ENCODE results near the gene SLC25A11. TPM values are rescaled to one million over a fixed set of nuclear protein-coding genes. Genes with fewer than 3 reads are reported as not detected.

Gene SLC25A11
- total RNA-seq, 1 donor from 2014 or later, result 36.8 TPM

DNA sequence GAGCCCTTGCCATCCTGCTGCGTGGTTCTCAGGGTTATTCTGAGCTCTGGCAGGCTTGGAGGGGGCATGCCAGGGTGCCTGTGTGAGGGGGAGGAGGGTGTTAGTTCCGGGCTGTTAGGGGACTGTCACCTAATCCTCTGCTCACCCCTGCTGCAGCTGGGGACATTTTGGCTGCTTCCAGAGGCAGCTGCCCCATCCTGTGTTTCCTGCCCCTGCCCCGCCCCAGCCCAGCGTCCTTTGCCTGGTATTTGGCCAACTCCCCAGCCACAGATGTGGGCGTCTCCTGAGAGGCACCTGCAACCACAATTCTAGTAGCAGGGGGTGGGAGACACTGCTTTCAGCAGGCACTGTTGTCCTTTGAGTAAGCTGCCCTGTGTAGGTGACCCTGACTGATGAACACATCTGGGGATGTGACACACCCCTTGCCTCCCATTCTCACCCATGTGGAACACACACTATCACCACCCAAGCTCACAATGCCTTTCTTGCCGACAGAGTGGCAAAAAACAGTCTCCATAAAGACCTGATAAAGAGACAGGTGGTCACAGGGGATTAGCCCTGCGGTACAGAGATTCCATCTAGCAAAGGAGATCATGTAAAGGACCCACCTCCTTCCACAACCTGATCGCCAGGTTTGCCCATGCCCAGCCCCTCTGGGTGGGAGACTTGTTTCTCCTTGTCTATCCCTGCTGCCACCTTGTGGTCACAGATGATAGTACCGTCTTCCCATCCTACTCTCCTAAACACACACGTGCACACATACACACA, 36.6 kb downstream of the SLC25A11 start, which contains the start of gene CHRNE:
TSS of gene CHRNE (minus strand) at position 48 of the 768 bp plus-strand sequence. CDS start at position 13, 35 bp downstream.
- peaks cover 2% of the 10 kb centered on the region for H3K4me1 Mint-ChIP-seq (ENCODE audit: low read depth, unreplicated experiment)
- Histone ChIP-seq H3K9ac (ENCODE audit: low read length) (no peak within 1 kb of the TSS), H3K4me2 (ENCODE audit: low read length) (no peak within 1 kb of the TSS), H3K79me2 (ENCODE audit: insufficient read depth, low read length) (no peaks in the 10 kb centered on the region), H2AFZ (ENCODE audit: low read depth, low read length) (no peak within 1 kb of the TSS), H3K4me3 (ENCODE audit: insufficient read depth, low read depth, low read length) (no peak within 1 kb of the TSS), H4K20me1 (ENCODE audit: insufficient read depth, low read length) (peaks cover 4% of the 10 kb centered on the region), H3K9me3 (ENCODE audit: insufficient read depth, low read depth, low read length) (no peaks in the 10 kb centered on the region), H3K27me3 (ENCODE audit: insufficient read depth, low read length) (peaks cover 2% of the 10 kb centered on the region), H3K27ac (ENCODE audit: low read depth, low read length) (no peak within 1 kb of the TSS), H3K36me3 (ENCODE audit: insufficient read depth, low read length) (no peaks in the 10 kb centered on the region), H3K4me1 (ENCODE audit: insufficient read depth, low read length) (peaks cover 6% of the 10 kb centered on the region)
- H3K36me3 Mint-ChIP-seq (ENCODE audit: low read depth, unreplicated experiment), result peaks cover 16% of the 10 kb centered on the region
- FAIRE-seq, result no peak
- H3K27me3 Mint-ChIP-seq (ENCODE audit: low read depth, unreplicated experiment), result no peaks in the 10 kb centered on the region
- no peak within 1 kb of the TSS for H3K27ac Mint-ChIP-seq (ENCODE audit: unreplicated experiment)
- TF ChIP-seq EZH2 (IDR thresholded peaks at IDR 0.05; ENCODE audit: insufficient read depth, low read length), result no peak
- TF ChIP-seq, protein P1, sequence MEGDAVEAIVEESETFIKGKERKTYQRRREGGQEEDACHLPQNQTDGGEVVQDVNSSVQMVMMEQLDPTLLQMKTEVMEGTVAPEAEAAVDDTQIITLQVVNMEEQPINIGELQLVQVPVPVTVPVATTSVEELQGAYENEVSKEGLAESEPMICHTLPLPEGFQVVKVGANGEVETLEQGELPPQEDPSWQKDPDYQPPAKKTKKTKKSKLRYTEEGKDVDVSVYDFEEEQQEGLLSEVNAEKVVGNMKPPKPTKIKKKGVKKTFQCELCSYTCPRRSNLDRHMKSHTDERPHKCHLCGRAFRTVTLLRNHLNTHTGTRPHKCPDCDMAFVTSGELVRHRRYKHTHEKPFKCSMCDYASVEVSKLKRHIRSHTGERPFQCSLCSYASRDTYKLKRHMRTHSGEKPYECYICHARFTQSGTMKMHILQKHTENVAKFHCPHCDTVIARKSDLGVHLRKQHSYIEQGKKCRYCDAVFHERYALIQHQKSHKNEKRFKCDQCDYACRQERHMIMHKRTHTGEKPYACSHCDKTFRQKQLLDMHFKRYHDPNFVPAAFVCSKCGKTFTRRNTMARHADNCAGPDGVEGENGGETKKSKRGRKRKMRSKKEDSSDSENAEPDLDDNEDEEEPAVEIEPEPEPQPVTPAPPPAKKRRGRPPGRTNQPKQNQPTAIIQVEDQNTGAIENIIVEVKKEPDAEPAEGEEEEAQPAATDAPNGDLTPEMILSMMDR (IDR thresholded peaks at IDR 0.05; ENCODE audit: insufficient read depth, low read depth, low read length), result peak; percentile 67
- H3K4me3 Mint-ChIP-seq (ENCODE audit: unreplicated experiment), result no peak within 1 kb of the TSS
- H3K9me3 Mint-ChIP-seq (ENCODE audit: unreplicated experiment), result no peaks in the 10 kb centered on the region
- peak; percentile 52 for DNase-seq (ENCODE audit: low read depth)

DNA sequence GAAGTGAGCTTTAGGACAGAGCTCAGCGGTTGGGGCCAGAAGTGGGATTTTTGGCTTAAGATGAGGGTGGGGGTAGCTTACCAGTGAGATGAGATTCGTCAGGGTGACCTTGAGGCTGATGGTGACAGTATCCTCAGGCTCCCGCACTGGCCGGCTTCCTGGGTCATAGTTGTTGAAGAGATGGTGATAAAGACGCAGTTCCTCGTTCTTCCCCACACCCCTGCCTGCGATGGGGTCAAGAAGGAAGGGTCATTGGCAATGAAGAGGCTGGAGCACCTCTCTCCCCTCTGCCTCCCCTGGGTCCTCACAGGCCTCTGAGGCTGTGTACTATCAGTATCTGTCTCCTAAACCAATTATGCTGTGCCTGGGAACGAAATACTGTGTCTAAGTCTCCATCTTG, 37.3 kb downstream of the SLC25A11 start:
- Histone ChIP-seq H3K27ac (ENCODE audit: low read depth, low read length) (no peak overlapping the region), H3K4me2 (ENCODE audit: low read length) (no peak overlapping the region), H3K9me3 (ENCODE audit: insufficient read depth, low read depth, low read length) (no peaks in the 10 kb centered on the region), H4K20me1 (ENCODE audit: insufficient read depth, low read length) (peaks cover 4% of the 10 kb centered on the region), H3K36me3 (ENCODE audit: insufficient read depth, low read length) (no peaks in the 10 kb centered on the region), H2AFZ (ENCODE audit: low read depth, low read length) (no peak overlapping the region), H3K4me3 (ENCODE audit: insufficient read depth, low read depth, low read length) (no peak overlapping the region), H3K79me2 (ENCODE audit: insufficient read depth, low read length) (no peaks in the 10 kb centered on the region), H3K9ac (ENCODE audit: low read length) (no peak overlapping the region), H3K4me1 (ENCODE audit: insufficient read depth, low read length) (peaks cover 6% of the 10 kb centered on the region), H3K27me3 (ENCODE audit: insufficient read depth, low read length) (peaks cover 2% of the 10 kb centered on the region)
- FAIRE-seq, result no peak
- H3K9me3 Mint-ChIP-seq (ENCODE audit: unreplicated experiment), result no peaks in the 10 kb centered on the region
- no peak for DNase-seq (ENCODE audit: low read depth)
- no peak overlapping the region for H3K4me3 Mint-ChIP-seq (ENCODE audit: unreplicated experiment)
- H3K36me3 Mint-ChIP-seq (ENCODE audit: low read depth, unreplicated experiment), result peaks cover 16% of the 10 kb centered on the region
- no peaks in the 10 kb centered on the region for H3K27me3 Mint-ChIP-seq (ENCODE audit: low read depth, unreplicated experiment)
- no peak overlapping the region for H3K27ac Mint-ChIP-seq (ENCODE audit: unreplicated experiment)
- TF ChIP-seq EZH2 (IDR thresholded peaks at IDR 0.05; ENCODE audit: insufficient read depth, low read length), result no peak
- TF ChIP-seq, protein P1 (IDR thresholded peaks at IDR 0.05; ENCODE audit: insufficient read depth, low read depth, low read length), result no peak
- peaks cover 2% of the 10 kb centered on the region for H3K4me1 Mint-ChIP-seq (ENCODE audit: low read depth, unreplicated experiment)

Data from astrocyte (in vitro differentiated cells and primary cell).